ENCODE results near the gene NADSYN1.
"Not testable (repeated sequence)": the region's sequence is repeated elsewhere in the genome, so short reads cannot be mapped to it uniquely, and the experiment has no call there.

NADSYN1 gene

DNA sequence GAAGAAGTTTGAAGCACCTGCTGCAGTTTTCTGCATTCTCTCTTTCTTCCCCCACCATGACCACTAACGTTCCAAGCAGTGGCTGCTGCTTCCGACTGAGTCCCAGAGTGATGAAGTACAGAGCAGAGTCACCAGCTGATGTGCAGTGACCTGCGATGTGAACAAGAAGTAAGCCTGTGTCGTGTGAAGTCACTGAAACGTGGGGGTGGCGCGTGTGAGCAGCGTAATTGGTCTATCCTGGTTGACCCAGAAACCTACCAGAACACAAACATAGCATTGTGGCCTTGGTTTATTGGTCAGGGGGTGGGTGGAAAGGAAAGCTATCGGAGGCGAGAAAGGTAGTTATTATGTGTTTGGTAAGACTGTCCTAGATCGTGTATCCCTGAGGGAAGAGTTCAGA, 77.6 kb downstream of the NADSYN1 start:
- no peak for FAIRE-seq

- FAIRE-seq = no peak
Observed at GRCh38 chr11:71532036-71532610, 79.1 kb downstream of the NADSYN1 start.

DNA sequence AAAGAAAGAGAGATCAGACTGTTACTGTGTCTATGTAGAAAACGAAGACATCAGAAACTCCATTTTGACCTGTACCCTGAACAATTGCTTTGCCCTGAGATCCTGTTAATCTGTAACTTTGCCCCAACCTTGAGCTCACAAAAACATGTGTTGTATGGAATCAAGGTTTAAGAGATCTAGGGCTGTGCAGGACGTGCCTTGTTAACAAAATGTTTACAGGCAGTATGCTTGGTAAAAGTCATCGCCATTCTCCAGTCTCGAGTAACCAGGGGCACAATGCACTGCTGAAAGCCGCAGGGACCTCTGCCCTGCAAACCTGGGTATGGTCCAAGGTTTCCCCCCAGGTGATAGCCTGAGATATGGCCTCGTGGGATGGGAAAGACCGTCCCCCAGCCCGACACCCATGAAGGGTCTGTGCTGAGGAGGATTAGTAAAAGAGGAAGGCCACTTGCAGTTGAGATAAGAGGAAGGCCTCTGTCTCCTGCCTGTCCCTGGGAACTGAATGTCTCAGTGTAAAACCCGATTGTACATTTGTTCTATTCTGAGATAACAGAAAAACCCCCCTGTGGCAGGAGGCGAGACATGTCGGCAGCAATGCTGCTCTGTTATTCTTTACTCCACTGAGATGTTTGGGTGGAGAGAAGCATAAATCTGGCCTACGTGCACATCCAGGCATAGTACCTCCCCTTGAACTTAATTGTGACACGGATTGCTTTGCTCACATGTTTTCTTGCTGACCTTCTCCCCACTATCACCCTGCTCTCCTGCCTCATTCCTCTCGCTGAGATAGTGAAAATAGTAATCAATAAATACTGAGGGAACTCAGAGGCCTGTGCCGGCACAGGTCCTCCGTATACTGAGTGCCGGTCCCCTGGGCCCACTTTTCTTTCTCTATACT, 82.0 kb downstream of the NADSYN1 start:
- not testable (repeated sequence) for FAIRE-seq

- FAIRE-seq = no peak
Observed at GRCh38 chr11:71535825-71536224, 82.8 kb downstream of the NADSYN1 start.

DNA sequence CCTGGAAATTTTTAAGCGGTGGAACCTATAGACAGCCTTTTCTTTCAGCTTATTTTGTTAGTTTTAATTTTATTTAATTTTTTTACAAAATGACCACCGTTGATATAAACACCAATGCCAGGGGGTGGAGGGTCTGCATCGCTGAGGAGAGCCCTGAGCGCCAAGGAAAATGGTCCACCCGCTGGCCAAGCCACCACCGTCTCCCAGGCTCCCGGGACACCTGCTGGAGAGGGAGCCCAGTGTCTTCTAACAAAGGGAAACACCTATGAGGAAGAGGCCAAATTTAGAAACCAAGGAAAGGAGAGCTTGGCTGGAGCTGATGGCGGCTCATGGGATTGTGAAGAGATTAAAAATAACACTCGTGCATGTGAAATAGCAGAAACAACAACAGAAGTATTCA, 84.5 kb downstream of the NADSYN1 start:
- FAIRE-seq = no peak

GRCh38 chr11:71537977-71538665, 85.1 kb downstream of the NADSYN1 start, which contains the start of gene KRTAP5-8:
KRTAP5-8 (plus strand) TSS chr11:71538025; CDS start chr11:71538056, 31 bp downstream.
- not testable (repeated sequence) for FAIRE-seq

GRCh38 chr11:71538666-71538990, 85.6 kb downstream of the NADSYN1 start:
- no peak for FAIRE-seq

DNA sequence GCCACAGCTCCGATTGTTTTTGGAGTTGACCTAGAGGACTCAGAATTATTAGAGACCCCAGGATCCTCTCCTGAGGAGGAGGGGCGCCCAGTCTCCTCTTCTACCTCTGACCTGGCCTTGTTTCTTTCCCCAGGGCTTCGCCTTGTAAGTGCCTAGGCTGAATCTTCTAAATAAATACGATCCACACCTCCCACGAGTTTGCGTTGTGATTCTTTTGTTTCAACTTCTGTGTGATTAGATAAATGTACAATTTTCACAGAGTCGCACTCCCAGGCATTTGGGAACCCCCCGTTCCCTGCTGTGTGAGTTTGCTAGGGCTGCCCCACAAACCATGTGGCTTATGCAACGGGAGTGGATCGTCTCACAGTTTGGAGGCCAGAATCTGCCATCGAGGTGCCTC, 86.0 kb downstream of the NADSYN1 start:
- no peak for FAIRE-seq

DNA sequence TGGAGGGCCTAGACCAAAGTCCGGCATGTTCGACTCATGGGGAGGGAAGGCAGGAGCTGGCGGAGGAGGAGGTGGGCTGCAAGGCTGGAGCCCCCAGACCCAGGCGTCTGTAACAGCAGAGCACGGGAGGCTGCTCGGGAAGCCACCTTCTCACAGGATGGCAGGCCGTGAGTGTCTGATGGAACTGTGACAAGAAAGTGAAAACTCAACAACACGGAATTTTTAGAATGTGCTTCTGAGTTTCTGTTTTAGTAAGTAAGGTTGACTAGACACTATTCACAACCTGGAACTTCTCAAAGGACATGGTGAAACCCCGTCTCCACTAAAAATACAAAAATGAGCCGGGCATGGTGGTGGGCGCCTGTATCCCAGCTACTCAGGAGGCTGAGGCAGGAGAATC, 87.0 kb downstream of the NADSYN1 start:
- FAIRE-seq = not testable (repeated sequence)

DNA sequence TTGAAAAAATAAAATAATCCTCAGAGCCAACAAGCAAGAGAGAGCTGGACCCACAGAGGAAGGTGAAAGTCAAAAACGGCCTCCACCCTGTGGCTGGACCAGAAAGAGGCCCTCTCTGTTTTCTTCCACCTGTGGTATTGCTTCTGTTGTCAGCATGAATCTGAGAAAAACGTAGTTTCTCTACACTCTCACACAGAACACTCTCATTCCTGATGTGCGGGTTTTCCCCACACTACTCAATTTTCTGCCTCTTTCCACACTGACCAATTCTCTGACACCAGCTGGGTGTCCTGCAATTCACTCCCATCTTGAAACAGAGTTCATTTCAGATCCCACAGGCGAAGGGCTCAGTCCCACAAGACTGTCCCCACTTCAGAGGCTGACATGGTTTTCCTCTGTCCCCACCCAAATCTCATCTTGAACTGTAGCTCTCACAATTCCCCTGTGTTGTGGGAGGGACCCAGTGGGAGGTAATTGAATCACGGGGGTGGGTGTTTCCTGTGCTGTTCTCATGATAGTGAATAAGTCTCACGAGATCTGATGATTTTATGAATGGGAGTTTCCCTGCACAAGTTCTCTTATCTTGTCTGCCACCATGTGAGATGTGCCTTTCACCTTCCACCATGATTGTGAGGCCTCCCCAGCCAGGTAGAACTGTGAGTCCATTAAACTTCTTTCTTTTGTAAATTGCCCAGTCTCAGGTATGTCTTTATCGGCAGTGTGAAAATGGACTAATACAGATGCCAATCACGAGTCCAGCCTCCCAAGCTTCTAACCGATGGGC, 87.7 kb downstream of the NADSYN1 start:
- FAIRE-seq = not testable (repeated sequence)

DNA sequence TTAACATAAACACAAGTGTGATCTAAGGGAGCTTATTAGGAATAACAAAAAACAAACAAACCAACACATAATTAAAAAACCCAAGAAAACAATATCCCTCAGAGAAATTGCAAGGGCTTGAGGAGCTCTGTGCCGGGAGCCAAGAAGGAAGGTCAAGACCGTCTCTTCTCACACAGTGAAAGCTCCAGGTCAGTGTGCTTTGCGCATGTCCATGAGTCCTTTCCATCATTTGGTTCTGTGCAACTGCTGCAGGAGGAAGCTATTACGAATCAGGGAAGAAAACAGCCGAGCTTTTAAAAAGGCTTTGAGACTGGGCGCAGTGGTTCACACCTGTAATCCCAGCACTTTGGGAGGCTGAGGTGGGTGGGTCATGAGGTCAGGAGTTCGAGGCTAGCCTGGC, 89.4 kb downstream of the NADSYN1 start:
- FAIRE-seq = no peak

DNA sequence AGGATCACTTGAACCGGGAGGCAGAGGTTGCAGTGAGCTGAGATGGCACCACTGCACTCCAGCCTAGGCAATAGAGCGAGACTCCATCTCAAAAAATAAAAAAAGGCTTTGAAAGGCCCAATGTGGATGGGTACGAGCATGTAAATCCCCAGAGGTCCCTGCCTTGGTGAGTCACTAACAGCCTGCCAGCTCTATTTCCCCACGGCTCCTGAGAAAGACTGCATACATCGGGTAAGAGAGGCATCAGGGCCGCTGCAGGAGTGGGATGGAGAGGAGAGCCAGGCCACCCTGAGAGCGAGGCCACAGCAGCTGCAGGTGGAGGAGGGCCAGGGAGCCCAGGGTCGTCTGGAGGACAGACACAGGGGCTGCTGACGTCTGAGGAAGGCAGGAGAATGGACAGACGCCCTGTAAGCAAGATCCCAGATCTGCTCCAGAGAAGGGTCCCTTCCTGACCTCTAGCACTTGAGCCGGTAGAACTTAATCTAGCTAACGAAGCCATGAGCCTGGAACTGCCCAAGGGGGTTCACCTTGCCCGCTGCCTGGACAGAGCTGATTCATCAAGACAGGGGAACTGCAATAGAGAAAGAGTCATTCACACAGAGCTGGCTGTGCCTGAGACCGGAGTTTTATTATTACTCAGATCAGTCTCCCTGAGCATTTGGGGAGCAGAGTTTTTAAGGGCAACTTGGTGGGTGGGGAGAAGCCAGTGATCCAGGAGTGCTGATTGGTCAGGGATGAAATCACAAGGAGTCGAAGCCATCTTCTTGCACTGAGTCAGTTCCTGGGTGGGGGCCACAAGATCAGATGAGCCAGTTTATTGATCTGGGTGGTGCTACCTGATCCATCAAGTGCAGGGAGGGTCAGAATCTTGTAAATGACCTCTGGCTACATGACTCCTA, 90.1 kb downstream of the NADSYN1 start:
- no peak for FAIRE-seq

GRCh38 chr11:71543866-71544265, 90.9 kb downstream of the NADSYN1 start:
- FAIRE-seq = no peak

DNA sequence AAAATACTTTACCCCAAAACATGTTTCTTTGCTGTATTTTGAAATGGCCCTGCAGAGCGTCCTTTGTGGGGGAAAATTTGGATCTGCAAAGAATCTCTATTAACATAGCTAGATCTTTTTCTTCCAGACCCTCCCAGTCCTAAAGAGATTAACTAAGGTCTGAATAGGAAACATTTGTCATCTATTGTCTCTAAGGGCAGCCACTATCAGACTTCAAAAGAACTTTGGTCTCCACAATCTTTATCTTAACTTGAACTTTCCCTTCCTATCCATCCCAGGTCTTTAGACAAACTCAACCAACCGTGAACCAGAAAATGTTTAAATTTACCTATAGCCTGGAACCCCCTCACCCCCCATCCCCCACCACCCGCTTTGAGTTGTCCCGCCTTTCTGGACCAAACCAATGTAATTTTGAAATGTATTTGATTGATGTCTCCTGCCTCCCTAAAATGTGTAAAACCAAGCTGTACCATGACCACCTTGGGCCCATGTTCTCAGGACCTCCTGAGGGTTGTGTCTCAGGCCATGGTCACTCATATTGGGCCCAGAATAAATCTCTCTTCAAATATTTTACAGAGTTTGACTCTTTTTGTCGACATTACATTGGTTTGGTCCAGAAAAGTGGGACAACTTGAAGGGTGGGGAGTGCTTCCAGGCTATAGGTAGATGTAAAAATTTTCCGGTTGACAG, 91.7 kb downstream of the NADSYN1 start:
- no peak for FAIRE-seq

- FAIRE-seq = no peak
Observed at GRCh38 chr11:71545405-71545966, 92.5 kb downstream of the NADSYN1 start.

DNA sequence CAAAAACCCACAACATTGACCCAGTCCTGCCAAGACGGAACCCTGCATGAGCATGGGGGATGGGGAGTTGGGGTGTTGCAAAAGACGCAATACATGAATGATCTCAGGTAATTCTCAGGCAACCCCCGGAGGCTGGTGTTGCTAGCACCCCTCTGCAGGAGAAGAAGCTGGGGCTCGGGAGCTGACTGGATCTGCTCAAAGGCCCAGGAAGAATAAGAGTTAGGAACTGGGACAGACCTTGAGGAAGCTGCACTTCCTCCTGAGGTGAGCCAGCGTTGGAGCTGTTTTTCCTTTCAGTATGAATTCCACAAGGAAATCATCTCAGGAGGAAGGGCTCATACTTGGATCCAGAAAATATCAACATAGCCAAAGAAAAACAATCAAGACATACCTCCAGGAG, 95.1 kb downstream of the NADSYN1 start, which contains the start of gene KRTAP5-9:
KRTAP5-9 (plus strand) TSS at position 301 of the 400 bp plus-strand sequence. CDS start 238 bp downstream, outside the sequence.
- no peak for FAIRE-seq

DNA sequence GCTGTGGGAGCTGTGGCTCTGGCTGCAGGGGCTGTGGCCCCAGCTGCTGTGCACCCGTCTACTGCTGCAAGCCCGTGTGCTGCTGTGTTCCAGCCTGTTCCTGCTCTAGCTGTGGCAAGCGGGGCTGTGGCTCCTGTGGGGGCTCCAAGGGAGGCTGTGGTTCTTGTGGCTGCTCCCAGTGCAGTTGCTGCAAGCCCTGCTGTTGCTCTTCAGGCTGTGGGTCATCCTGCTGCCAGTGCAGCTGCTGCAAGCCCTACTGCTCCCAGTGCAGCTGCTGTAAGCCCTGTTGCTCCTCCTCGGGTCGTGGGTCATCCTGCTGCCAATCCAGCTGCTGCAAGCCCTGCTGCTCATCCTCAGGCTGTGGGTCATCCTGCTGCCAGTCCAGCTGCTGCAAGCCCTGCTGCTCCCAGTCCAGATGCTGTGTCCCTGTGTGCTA, 95.7 kb downstream of the NADSYN1 start:
- FAIRE-seq = no peak
